Measurements from ENCODE around the gene BLID. TPM values are rescaled to one million over a fixed set of nuclear protein-coding genes. Genes with fewer than 3 reads are reported as not detected.

The BLID gene
- total and polyA plus RNA-seq, 2 of the 8 experiments (the other 6 are each of a cell fraction or from before 2014, with no cell fraction given) = not detected

- TF ChIP-seq CHD7 (IDR thresholded peaks at IDR 0.05; ENCODE audit: insufficient replicate concordance, low read length) = no peak
- TF ChIP-seq ZNF274 (IDR thresholded peaks at IDR 0.05; ENCODE audit: borderline replicate concordance, extremely low read depth, low read length) = no peak
- no peak for TF ChIP-seq BRCA1 (IDR thresholded peaks at IDR 0.05; ENCODE audit: low read depth, low read length)
- no peak for TF ChIP-seq BCL11A (IDR thresholded peaks at IDR 0.05; ENCODE audit: low read depth in 2 of 2, low read length in 2 of 2)
- TF ChIP-seq TBP (IDR thresholded peaks at IDR 0.05; ENCODE audit: low read depth, low read length) = no peak
- no peak for TF ChIP-seq SP2 (IDR thresholded peaks at IDR 0.05; ENCODE audit: low read length)
- no peak for TF ChIP-seq RBBP5 (IDR thresholded peaks at IDR 0.05; ENCODE audit: borderline replicate concordance, low read depth, low read length)
Measured at GRCh38 chr11:122095681-122096262, 20.2 kb downstream of the BLID start (continued).
